IMR-90 (cell line): ENCODE data around the gene CACNA1D. TPM values are rescaled to one million over a fixed set of nuclear protein-coding genes. Genes with fewer than 3 reads are reported as not detected.
A peak's percentile ranks its signal among the peaks of the same experiment; 100 is the strongest.

Source experiments
- ATAC-seq: fragments of 200-7000 bp; cut with Tn5 transposase; 2 replicates; pipeline ENCODE4 v1.9.1; 2020; ENCODE audit warnings: low read depth, mild to moderate bottlenecking, moderate library complexity
- BruUV-seq: library from RNA; stranded (reverse); fragments of 400-500 nt; replicated peaks from 2 replicates; lab custom pipeline; 2021; lab: Mats Ljungman, UMichigan
- CTCF ChIA-PET: fragments of 300-600 bp; formaldehyde crosslinking; extraction: SDS; loops from one replicate; lab custom pipeline; 2021; ENCODE audit warnings: antibody characterized with exemption; lab: Yijun Ruan, JAX
- POLR2A ChIA-PET: fragments of 300-600 bp; sonication (Branson Sonifier 250); formaldehyde crosslinking; loops from one replicate; lab custom pipeline; 2022; ENCODE audit warnings: antibody characterized with exemption; ENCODE audit not compliant: unreplicated experiment; lab: Charles Lee
- DNase-seq: peaks from one replicate; pipeline ENCODE4 v3.0.0; 2013
- H2AFZ ChIP-seq: replicated peaks from 2 replicates; pipeline ENCODE3; 2013; ENCODE audit warnings: low read length, mild to moderate bottlenecking; ENCODE audit not compliant: poor library complexity
- H2AK5ac ChIP-seq: 2 replicates; pipeline ENCODE4 v1.6.1; 2013; ENCODE audit warnings: low read depth, low read length, inconsistent platforms
- H2AK9ac ChIP-seq: replicated peaks from 2 replicates; pipeline ENCODE3; 2013; ENCODE audit warnings: mild to moderate bottlenecking, low read depth, low read length, moderate library complexity; ENCODE audit not compliant: poor library complexity
- H2BK120ac ChIP-seq: 2 replicates; pipeline ENCODE4 v1.6.1; 2013; ENCODE audit warnings: low read depth, low read length, inconsistent platforms
- H2BK15ac ChIP-seq: 3 replicates; pipeline ENCODE4 v1.6.1; 2013; ENCODE audit warnings: low read depth, low read length, inconsistent platforms
- H2BK20ac ChIP-seq: 2 replicates; pipeline ENCODE4 v1.6.1; 2013; ENCODE audit warnings: low read depth, mild to moderate bottlenecking, inconsistent platforms, low read length, moderate library complexity
- H2BK5ac ChIP-seq: 2 replicates; pipeline ENCODE4 v1.6.1; 2013; ENCODE audit warnings: mild to moderate bottlenecking, low read depth, low read length, inconsistent platforms; ENCODE audit not compliant: poor library complexity, severe bottlenecking
- H3K14ac ChIP-seq: replicated peaks from 2 replicates; pipeline ENCODE4 v1.6.1; 2013; ENCODE audit warnings: low read depth, low read length, inconsistent platforms
- H3K18ac ChIP-seq: 2 replicates; pipeline ENCODE4 v1.6.1; 2013; ENCODE audit warnings: low read depth, low read length, control low read depth
- H3K23ac ChIP-seq: 2 replicates; pipeline ENCODE4 v1.6.1; 2013; ENCODE audit warnings: low read depth, low read length, inconsistent platforms
- H3K27ac ChIP-seq: 2 replicates; pipeline ENCODE4 v1.5.1; 2013; ENCODE audit warnings: mild to moderate bottlenecking, control low read depth, low read length; ENCODE audit not compliant: insufficient read depth
- H3K27me3 ChIP-seq: 2 replicates; pipeline ENCODE4 v1.6.1; 2013; ENCODE audit warnings: low read length; ENCODE audit not compliant: control insufficient read depth, insufficient read depth
- H3K36me3 ChIP-seq: 2 replicates; pipeline ENCODE4 v1.6.1; 2013; ENCODE audit warnings: low read length, mixed read lengths; ENCODE audit not compliant: control insufficient read depth, insufficient read depth
- H3K4ac ChIP-seq: 2 replicates; pipeline ENCODE4 v1.6.1; 2013; ENCODE audit warnings: low read depth, low read length, inconsistent platforms
- H3K4me1 ChIP-seq: 2 replicates; pipeline ENCODE4 v1.6.1; 2013; ENCODE audit warnings: low read length, mixed read lengths; ENCODE audit not compliant: control insufficient read depth, insufficient read depth
- H3K4me2 ChIP-seq: 2 replicates; pipeline ENCODE4 v1.6.1; 2013; ENCODE audit warnings: low read depth, mild to moderate bottlenecking, control low read depth, low read length, moderate library complexity
- H3K4me3 ChIP-seq: 2 replicates; pipeline ENCODE4 v1.5.1; 2013; ENCODE audit warnings: low read depth, mild to moderate bottlenecking, control low read depth, low read length, moderate library complexity; ENCODE audit not compliant: insufficient read depth
- H3K56ac ChIP-seq: 2 replicates; pipeline ENCODE4 v1.6.1; 2013; ENCODE audit warnings: low read length, inconsistent platforms; ENCODE audit not compliant: insufficient read depth; ENCODE audit errors: extremely low read depth
- H3K79me1 ChIP-seq, 2 experiments: 2 replicates each; pipeline ENCODE4 v1.6.1; 2013; ENCODE audit warnings: low read length in 2 of 2, inconsistent platforms in 1 of 2, low read depth in 1 of 2
- H3K9ac ChIP-seq: 2 replicates; pipeline ENCODE4 v1.6.1; 2013; ENCODE audit warnings: low read depth, low read length, control low read depth
- H3K9me1 ChIP-seq: 2 replicates; pipeline ENCODE4 v1.6.1; 2013; ENCODE audit warnings: low read length, inconsistent platforms; ENCODE audit not compliant: insufficient read depth
- H3K9me3 ChIP-seq: 2 replicates; pipeline ENCODE4 v1.6.1; 2013; ENCODE audit warnings: low read length; ENCODE audit not compliant: control insufficient read depth, insufficient read depth
- H4K20me1 ChIP-seq: 2 replicates; pipeline ENCODE4 v1.6.1; 2013; ENCODE audit warnings: low read length, inconsistent platforms; ENCODE audit not compliant: insufficient read depth
- H4K5ac ChIP-seq: 2 replicates; pipeline ENCODE4 v1.6.1; 2013; ENCODE audit warnings: mild to moderate bottlenecking, low read depth, low read length, control low read depth
- H4K8ac ChIP-seq, 2 experiments: 2 replicates each; pipeline ENCODE4 v1.6.1; 2013; ENCODE audit warnings: low read depth in 2 of 2, low read length in 2 of 2, control low read depth in 1 of 2, inconsistent platforms in 1 of 2
- H4K91ac ChIP-seq: 2 replicates; pipeline ENCODE4 v1.6.1; 2013; ENCODE audit warnings: low read depth, low read length, inconsistent platforms; ENCODE audit not compliant: insufficient read depth
- CEBPB ChIP-seq: IDR thresholded peaks from 2 replicates; pipeline ENCODE4 v1.6.1; 2012; ENCODE audit warnings: low read depth, low read length, improper control_type of control experiment
- CHD1 ChIP-seq: IDR thresholded peaks from 2 replicates; pipeline ENCODE4 v1.6.1; 2012; ENCODE audit warnings: low read depth, low read length, improper control_type of control experiment
- MAFK ChIP-seq: IDR thresholded peaks from 2 replicates; pipeline ENCODE4 v1.6.1; 2012; ENCODE audit warnings: low read depth, low read length, improper control_type of control experiment
- MXI1 ChIP-seq: IDR thresholded peaks from 2 replicates; pipeline ENCODE4 v1.6.1; 2012; ENCODE audit warnings: low read depth, mild to moderate bottlenecking, low read length, moderate library complexity, borderline replicate concordance
- NFE2L2 ChIP-seq: fragments of 150-350 bp; IDR thresholded peaks from 2 replicates; pipeline ENCODE4 v1.6.1; 2016; ENCODE audit warnings: low read depth, mild to moderate bottlenecking, low read length
- RAD21 ChIP-seq: IDR thresholded peaks from 2 replicates; pipeline ENCODE4 v1.6.1; 2012; ENCODE audit warnings: low read length, improper control_type of control experiment
- RCOR1 ChIP-seq: IDR thresholded peaks from 2 replicates; pipeline ENCODE4 v1.6.1; 2012; ENCODE audit warnings: mild to moderate bottlenecking, low read length, improper control_type of control experiment; ENCODE audit not compliant: insufficient replicate concordance
- WGBS, 2 experiments: methylation state at CpG; one replicate each; pipeline versions ENCODE4 v1.1.5 to v1.1.7; 2013; ENCODE audit warnings: missing lambda C conversion rate in 2 of 2; ENCODE audit not compliant: insufficient read length in 1 of 2; ENCODE audit errors: extremely low coverage in 2 of 2; 5-methylcytosine and 5-hydroxymethylcytosine counted together
- dilution Hi-C: fragments of 300-500 bp; cut with HindIII; formaldehyde crosslinking; loops from one replicate; pipeline ENCODE4 v1.14.3; 2018; ENCODE audit warnings: low sequenced_read_pairs; ENCODE audit not compliant: unreplicated experiment
- in situ Hi-C: fragments of 300-500 bp; cut with MboI; formaldehyde crosslinking; loops from 3 replicates; pipeline ENCODE4 v1.14.3; 2019; ENCODE audit warnings: low sequenced_read_pairs, inconsistent platforms, mixed read lengths
- intact Hi-C: fragments of 100-400 bp; cut with micrococcal nuclease; formaldehyde crosslinking; loops from 2 replicates; pipeline ENCODE4 v1.10.0; 2022
- polyA plus RNA-seq, 3 experiments: library from polyadenylated mRNA; depleted of rRNA; stranded (reverse); fragments of >200 nt; gene quantifications; 2 replicates each; pipeline ENCODE4 v1.2.3, GENCODE V29; 2012; ENCODE audit warnings: low replicate concordance in 1 of 3
- total RNA-seq: library from RNA; depleted of rRNA; stranded (reverse); fragments of >200 nt; gene quantifications from 2 replicates; pipeline ENCODE4 v1.2.3, GENCODE V29; 2012
- TF ChIP-seq, protein P1 (sequence below): conservative IDR thresholded peaks from 2 replicates; pipeline ENCODE4 v1.5.1; 2012; ENCODE audit warnings: mild to moderate bottlenecking, low read depth, low read length, improper control_type of control experiment

CACNA1D gene
- total and polyA plus RNA-seq, 2 of the 4 experiments (the other 2 are of a cell fraction) = 0.07 TPM; not detected in 1

DNA sequence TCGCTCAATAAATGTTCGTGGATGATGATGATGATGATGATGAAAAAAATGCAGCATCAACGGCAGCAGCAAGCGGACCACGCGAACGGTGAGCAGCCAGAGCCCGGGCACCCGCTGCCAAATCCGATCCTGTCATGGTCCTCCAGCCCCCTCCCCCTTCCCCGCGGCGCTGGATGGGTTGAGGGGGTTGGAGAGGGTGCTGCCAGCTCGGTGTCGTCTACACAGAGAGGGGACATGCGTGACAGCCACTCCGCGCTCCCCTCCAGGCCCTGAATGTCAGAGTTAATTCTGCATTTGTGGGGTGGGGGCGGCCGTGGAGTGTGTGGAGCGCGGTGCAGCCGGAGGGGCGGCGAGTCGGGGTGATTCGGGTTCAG, 722 bp downstream of the CACNA1D start:
- H2AFZ ChIP-seq = peak overlapping the region; percentile 56
- in situ Hi-C loops = no loop called here

More for the DNA sequence above, 722 bp downstream of the CACNA1D start:
- ATAC-seq (no peak), DNase-seq (no peak)
- TF ChIP-seq, protein P1, sequence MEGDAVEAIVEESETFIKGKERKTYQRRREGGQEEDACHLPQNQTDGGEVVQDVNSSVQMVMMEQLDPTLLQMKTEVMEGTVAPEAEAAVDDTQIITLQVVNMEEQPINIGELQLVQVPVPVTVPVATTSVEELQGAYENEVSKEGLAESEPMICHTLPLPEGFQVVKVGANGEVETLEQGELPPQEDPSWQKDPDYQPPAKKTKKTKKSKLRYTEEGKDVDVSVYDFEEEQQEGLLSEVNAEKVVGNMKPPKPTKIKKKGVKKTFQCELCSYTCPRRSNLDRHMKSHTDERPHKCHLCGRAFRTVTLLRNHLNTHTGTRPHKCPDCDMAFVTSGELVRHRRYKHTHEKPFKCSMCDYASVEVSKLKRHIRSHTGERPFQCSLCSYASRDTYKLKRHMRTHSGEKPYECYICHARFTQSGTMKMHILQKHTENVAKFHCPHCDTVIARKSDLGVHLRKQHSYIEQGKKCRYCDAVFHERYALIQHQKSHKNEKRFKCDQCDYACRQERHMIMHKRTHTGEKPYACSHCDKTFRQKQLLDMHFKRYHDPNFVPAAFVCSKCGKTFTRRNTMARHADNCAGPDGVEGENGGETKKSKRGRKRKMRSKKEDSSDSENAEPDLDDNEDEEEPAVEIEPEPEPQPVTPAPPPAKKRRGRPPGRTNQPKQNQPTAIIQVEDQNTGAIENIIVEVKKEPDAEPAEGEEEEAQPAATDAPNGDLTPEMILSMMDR = no peak
- TF ChIP-seq MAFK (no peak), RAD21 (no peak), CHD1 (no peak), NFE2L2 (no peak), CEBPB (no peak), MXI1 (no peak), RCOR1 (no peak)
- Histone ChIP-seq H3K56ac (no peak overlapping the region), H3K9me3 (no peaks in the 10 kb centered on the region), H2BK20ac (no peak overlapping the region), H3K79me1 (no peaks in the 10 kb centered on the region), H2BK15ac (no peak overlapping the region), H4K20me1 (no peaks in the 10 kb centered on the region), H3K23ac (no peak overlapping the region), H4K91ac (no peak overlapping the region), H3K14ac (no peak overlapping the region), H3K4ac (no peak overlapping the region), H3K18ac (no peak overlapping the region), H3K9me1 (no peaks in the 10 kb centered on the region), H3K9ac (no peak overlapping the region), H3K4me3 (no peak overlapping the region), H4K5ac (no peak overlapping the region), H3K27me3 (peaks cover 49% of the 10 kb centered on the region), H4K8ac (no peak overlapping the region), H3K27ac (no peak overlapping the region), H2AK9ac (peak overlapping the region; percentile 70), H2AK5ac (no peak overlapping the region), H3K4me2 (peak overlapping the region; percentile 50; the same call in 1 of the 2 replicates), H3K4me1 (no peaks in the 10 kb centered on the region), H2BK5ac (no peak overlapping the region), H2BK120ac (no peak overlapping the region), H3K36me3 (no peaks in the 10 kb centered on the region)
- dilution Hi-C loops = no loop called here
- no CpG with 5 or more reads among the region's 27 CpGs for WGBS, 2 experiments
- no TSS peak for BruUV-seq
- intact Hi-C loops = loop anchor here (10.0 kb wide), 1 partner anchor 180 kb away; no protein-coding TSS in a partner anchor
- CTCF ChIA-PET = no interaction called here
- POLR2A ChIA-PET = no interaction called here
